GM21515 (cell line): ENCODE data around the gene E2F4.
A peak's percentile ranks its signal among the peaks of the same experiment; 100 is the strongest.

ENCODE experiments used
- ATAC-seq: cut with Tn5 transposase; IDR thresholded peaks from one replicate; pipeline ENCODE4 v1.9.1; 2021; ENCODE audit not compliant: unreplicated experiment

E2F4 gene

GRCh38 chr16:67247192-67248072 is 55.5 kb downstream of the E2F4 start, which contains the start of gene FHOD1:
Gene FHOD1 (minus strand): TSS chr16:67247481. CDS start chr16:67247410, 71 bp downstream.
- peak; percentile 49 for ATAC-seq

GRCh38 chr16:67248073-67248400 is 56.1 kb downstream of the E2F4 start:
- no peak for ATAC-seq
